ENCODE results near the gene ADCYAP1R1. TPM values are rescaled to one million over a fixed set of nuclear protein-coding genes. Genes with fewer than 3 reads are reported as not detected.

Gene ADCYAP1R1
- total RNA-seq, 1 donor from 2014 or later, result 9.0 TPM

GRCh38 chr7:31120800-31121513, 68.8 kb downstream of the ADCYAP1R1 start:
- H3K36me3 Mint-ChIP-seq (ENCODE audit: low read depth), result no peaks in the 10 kb centered on the region
- no peak overlapping the region for H3K4me3 Mint-ChIP-seq
- TF ChIP-seq, protein P1, sequence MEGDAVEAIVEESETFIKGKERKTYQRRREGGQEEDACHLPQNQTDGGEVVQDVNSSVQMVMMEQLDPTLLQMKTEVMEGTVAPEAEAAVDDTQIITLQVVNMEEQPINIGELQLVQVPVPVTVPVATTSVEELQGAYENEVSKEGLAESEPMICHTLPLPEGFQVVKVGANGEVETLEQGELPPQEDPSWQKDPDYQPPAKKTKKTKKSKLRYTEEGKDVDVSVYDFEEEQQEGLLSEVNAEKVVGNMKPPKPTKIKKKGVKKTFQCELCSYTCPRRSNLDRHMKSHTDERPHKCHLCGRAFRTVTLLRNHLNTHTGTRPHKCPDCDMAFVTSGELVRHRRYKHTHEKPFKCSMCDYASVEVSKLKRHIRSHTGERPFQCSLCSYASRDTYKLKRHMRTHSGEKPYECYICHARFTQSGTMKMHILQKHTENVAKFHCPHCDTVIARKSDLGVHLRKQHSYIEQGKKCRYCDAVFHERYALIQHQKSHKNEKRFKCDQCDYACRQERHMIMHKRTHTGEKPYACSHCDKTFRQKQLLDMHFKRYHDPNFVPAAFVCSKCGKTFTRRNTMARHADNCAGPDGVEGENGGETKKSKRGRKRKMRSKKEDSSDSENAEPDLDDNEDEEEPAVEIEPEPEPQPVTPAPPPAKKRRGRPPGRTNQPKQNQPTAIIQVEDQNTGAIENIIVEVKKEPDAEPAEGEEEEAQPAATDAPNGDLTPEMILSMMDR (conservative IDR thresholded peaks at IDR 0.05), result no peak
- H3K4me1 Mint-ChIP-seq, result no peaks in the 10 kb centered on the region
- H3K9me3 Mint-ChIP-seq, result no peaks in the 10 kb centered on the region
- no peak overlapping the region for H3K27ac Mint-ChIP-seq (ENCODE audit: unreplicated experiment)
- DNase-seq (ENCODE audit: low read depth, low spot score), result no peak
- peaks cover 48% of the 10 kb centered on the region for H3K27me3 Mint-ChIP-seq (ENCODE audit: low read depth)

GRCh38 chr7:31121601-31122000, 69.5 kb downstream of the ADCYAP1R1 start:
- H3K4me3 Mint-ChIP-seq, result no peak overlapping the region

GRCh38 chr7:31122649-31123058, 70.5 kb downstream of the ADCYAP1R1 start:
- H3K4me3 Mint-ChIP-seq, result no peak overlapping the region
- peaks cover 36% of the 10 kb centered on the region for H3K27me3 Mint-ChIP-seq (ENCODE audit: low read depth)
- H3K9me3 Mint-ChIP-seq, result no peaks in the 10 kb centered on the region
- TF ChIP-seq, protein P1 (conservative IDR thresholded peaks at IDR 0.05), result peak; percentile 89
- no peaks in the 10 kb centered on the region for H3K4me1 Mint-ChIP-seq
- no peak overlapping the region for H3K27ac Mint-ChIP-seq (ENCODE audit: unreplicated experiment)
- no peaks in the 10 kb centered on the region for H3K36me3 Mint-ChIP-seq (ENCODE audit: low read depth)
- peak; percentile 61 for DNase-seq (ENCODE audit: low read depth, low spot score)

More at GRCh38 chr7:31121601-31122000, 69.5 kb downstream of the ADCYAP1R1 start:
- Mint-ChIP-seq H3K4me1 (no peaks in the 10 kb centered on the region), H3K36me3 (ENCODE audit: low read depth) (no peaks in the 10 kb centered on the region), H3K9me3 (no peaks in the 10 kb centered on the region), H3K27me3 (ENCODE audit: low read depth) (peaks cover 45% of the 10 kb centered on the region), H3K27ac (ENCODE audit: unreplicated experiment) (peak overlapping the region; percentile 23)
- TF ChIP-seq, protein P1 (conservative IDR thresholded peaks at IDR 0.05), result no peak
- DNase-seq (ENCODE audit: low read depth, low spot score), result no peak

GRCh38 chr7:31123321-31123720, 71.2 kb downstream of the ADCYAP1R1 start:
- TF ChIP-seq, protein P1 (conservative IDR thresholded peaks at IDR 0.05), result no peak
- H3K27me3 Mint-ChIP-seq (ENCODE audit: low read depth), result peaks cover 33% of the 10 kb centered on the region
- DNase-seq (ENCODE audit: low read depth, low spot score), result no peak
- H3K9me3 Mint-ChIP-seq, result no peaks in the 10 kb centered on the region
- H3K4me1 Mint-ChIP-seq, result no peaks in the 10 kb centered on the region
- H3K27ac Mint-ChIP-seq (ENCODE audit: unreplicated experiment), result no peak overlapping the region
- no peaks in the 10 kb centered on the region for H3K36me3 Mint-ChIP-seq (ENCODE audit: low read depth)
- no peak overlapping the region for H3K4me3 Mint-ChIP-seq

- H3K4me3 Mint-ChIP-seq, result no peak overlapping the region
- H3K27ac Mint-ChIP-seq (ENCODE audit: unreplicated experiment), result no peak overlapping the region
Observed at GRCh38 chr7:31123726-31124125, 71.6 kb downstream of the ADCYAP1R1 start.

More at GRCh38 chr7:31123726-31124125, 71.6 kb downstream of the ADCYAP1R1 start:
- Mint-ChIP-seq H3K36me3 (ENCODE audit: low read depth) (no peaks in the 10 kb centered on the region), H3K9me3 (no peaks in the 10 kb centered on the region), H3K4me1 (no peaks in the 10 kb centered on the region), H3K27me3 (ENCODE audit: low read depth) (peaks cover 30% of the 10 kb centered on the region)
- TF ChIP-seq, protein P1 (conservative IDR thresholded peaks at IDR 0.05), result no peak
- no peak for DNase-seq (ENCODE audit: low read depth, low spot score)
